ENCODE results near the gene TMEM130.

- TF ChIP-seq CTCF (IDR thresholded peaks at IDR 0.05), result no peak
- TF ChIP-seq EP300 (IDR thresholded peaks at IDR 0.05), result no peak
These were observed 34.9 kb downstream of the TMEM130 start for GRCh38 chr7:98834949-98835348.
